HG02885 (cell line): Measurements from ENCODE around the gene EVA1A.

ENCODE experiments used
- ATAC-seq: cut with Tn5 transposase; IDR thresholded peaks from one replicate; pipeline ENCODE4 v1.9.1; 2021; ENCODE audit warnings: mild to moderate bottlenecking; ENCODE audit not compliant: unreplicated experiment, poor library complexity

The EVA1A gene

DNA sequence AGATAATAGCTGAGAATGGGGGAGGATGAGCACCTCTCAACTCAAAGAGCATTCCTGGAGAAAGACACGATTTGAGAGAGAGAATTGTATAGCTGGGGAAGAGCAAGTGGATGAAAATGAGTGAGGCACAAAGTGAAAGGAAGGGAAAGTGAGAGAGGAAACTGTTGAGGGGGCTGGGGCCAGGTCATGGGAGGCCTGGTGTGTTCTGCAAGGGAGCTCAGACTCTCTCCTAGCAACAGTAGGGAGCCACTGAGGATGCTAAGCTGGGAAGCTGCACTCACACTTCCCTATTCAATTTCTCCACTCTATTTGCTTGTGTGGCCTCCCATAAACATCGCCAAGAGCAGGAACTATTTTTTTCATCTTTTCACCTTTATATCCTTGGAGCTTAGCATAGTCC is 14.8 kb downstream of the EVA1A start:
- ATAC-seq: no peak

DNA sequence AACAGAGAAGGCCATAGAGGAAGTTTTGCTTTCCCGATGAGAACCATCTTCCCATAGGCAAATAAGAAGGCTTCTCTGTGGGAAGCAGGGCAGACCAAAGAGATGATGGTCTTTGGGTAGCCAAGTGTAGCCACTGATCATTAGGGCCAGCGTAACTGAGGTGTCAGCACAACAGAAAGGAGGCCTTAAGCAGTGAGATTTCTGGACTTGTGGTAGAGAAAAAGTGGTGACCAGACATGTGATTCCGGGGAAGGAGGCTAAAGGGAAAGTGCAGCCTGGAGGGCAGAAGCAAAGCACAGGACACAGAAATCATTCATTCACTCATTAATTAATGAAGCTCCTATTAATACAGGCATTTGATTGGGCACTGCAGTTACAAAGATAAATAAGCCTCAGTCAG is 15.4 kb downstream of the EVA1A start:
- no peak for ATAC-seq

DNA sequence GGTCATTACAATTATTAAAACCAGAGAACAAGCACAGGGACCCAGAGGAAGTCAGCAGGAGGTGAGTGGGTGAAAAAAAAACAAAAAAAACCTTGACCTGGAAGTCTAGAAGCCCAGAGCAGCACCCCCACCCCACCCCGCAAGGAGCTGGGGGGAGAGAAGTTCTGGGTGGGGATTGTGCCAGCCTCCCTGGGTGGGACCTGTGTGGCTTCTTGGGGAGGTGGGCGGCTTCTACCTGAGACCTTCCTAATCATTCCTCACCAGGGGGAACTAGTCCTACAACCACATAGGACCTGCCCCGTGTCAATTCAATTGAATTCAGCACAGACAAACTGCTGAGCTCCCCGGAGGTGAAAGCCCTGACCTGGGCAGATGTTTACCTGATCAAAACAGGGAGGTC is 17.3 kb downstream of the EVA1A start:
- no peak for ATAC-seq

DNA sequence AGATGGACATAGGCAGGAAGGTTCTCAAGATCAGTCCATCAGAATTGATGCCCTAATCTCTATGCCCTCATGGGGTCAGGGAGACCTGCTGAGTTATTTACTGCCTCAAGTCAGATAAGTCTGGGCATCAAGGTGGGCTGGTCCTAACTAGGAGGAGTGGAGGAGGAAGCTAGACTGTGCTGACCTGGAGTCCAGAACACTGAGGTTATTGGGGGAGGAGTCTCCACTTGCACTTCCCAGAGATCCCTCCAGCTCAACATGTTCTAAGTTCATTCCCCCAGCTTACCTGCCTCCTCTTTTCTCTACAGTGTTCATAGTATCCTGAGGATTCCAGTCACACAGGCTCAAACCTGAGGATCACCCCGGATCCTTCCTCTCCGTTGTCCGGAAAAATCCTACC is 19.3 kb downstream of the EVA1A start:
- no peak for ATAC-seq

DNA sequence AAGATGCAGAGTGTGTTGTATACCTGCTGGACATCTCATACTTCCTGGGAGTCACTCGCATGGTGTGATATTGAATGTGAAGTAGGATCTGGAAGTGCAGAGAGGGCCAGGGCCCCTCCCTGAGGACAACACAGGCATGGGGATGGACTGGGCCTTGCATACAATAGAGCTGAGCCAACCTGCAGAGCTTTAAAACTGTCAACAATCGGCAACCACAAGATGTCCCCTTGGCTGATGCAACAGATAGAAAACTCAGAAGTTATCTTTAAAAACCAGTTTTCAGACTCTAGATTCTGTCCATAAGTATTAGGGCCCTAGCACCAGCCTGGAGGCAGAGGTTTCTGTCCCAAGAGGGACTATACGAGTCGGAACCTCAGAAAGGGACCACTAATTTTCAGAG is 19.7 kb downstream of the EVA1A start:
- no peak for ATAC-seq

DNA sequence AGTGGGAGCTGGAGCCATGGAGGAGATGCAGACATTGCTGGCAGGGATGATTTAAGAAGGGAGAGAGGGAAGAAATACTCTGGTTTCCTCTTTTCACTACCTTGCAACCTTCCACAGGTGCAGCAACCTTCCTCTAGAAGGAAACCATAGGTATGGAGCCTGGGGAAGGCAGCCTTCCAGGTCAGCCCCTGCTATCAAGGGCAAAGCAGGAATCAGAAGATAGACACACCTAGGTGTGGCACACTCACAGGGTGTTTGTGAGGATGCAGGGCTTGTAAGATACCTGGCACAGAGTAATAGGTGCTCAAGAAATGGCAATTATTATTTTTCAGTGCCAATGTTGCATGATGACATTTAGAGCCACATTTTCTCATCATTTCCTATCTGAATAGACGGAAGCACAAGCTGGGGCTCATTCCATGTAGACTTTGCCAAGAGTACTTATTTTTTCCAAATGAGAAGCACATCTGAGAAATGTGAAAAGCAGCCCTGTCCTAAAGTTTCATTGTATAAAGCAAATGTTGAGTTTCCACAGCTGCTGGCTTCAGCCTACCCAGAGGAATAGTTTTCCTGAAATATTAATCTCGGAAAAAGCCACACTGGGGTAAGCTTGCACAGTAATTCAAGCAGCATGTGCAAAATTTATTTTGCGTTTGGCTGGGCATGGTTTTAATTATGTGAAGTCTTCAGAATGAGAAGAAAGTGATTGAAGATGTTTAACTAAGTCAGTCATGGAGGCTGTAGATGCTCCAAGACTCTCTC is 20.6 kb downstream of the EVA1A start:
- no peak for ATAC-seq

DNA sequence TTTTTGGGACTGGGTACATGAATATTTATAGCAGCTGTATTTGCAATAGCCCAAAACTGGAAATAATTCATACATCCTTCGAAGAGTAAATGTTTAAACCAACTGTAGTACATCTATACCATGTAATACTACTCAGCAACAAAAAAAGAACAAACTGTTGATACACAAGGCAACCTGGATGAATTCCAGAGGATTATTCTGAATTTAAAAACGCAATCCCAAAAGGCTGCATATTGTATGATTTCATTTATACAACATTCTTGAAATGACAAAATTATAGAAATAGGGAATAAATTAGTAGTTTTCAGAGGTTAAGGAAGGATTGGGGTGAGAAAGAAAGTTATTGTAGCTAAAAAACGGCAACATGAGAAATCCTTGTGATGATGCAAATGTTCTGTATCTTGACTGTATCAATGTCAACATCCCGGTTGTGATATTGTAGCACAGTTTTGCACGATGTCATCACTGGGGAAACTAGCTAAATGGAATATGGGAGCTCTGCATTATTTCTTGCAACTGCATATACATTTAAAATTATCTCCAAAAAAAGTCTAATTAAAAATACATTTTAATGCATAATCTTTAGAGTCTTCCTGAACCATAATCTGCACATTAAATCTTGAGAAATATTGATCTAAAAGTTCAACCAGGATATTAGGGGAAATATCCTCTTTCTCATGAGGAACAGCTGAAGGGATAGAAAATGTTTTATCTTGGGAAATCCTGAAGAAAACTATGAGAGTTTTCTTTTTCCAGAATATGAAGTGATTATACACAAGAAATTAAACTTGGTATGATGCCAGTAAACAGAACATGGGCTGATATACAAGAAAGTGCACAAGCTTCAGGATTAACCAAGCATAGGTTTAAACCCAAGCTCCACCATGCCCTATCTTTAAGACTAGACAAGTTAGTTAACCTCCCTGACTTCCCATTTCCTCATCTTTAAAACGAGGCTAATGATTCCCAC is 21.9 kb downstream of the EVA1A start:
- no peak for ATAC-seq

DNA sequence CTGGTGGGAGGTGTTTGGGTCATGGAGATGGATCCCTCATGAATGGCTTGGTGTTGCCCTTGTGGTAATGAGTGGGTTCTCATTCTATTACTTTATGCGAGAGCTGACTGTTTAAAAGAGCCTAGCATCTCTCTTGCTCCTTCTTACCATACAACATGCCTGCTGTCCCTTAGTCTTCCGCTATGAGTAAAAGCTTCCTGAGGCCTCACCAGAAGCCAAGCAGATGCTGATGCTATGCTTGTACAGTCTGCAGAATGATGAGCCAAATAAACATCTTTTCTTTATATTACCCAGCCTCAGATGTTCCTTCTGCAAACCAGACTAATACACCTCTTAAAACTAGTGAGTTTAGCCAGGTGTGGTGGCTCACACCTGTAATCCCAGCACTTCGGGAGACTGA is 23.1 kb downstream of the EVA1A start:
- no peak for ATAC-seq

DNA sequence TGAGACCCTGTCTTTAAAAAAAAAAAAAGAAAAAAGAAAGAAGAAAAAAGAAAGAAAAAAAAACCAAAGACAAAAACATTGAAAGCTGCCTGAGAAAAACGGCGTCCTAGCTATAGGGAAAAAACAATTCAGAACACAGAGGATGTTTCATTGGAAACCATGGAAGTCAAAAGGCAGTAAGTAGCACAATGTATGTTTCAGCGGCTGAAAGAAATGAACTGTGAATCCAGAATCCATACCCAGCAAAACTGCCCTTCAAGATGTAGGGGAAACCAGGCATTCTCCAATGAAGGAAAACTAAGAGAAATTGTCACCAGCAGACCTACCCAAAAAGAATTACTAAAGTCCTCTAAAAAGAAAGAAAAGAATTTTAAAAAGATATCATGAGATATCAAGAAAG is 27.6 kb downstream of the EVA1A start:
- no peak for ATAC-seq

DNA sequence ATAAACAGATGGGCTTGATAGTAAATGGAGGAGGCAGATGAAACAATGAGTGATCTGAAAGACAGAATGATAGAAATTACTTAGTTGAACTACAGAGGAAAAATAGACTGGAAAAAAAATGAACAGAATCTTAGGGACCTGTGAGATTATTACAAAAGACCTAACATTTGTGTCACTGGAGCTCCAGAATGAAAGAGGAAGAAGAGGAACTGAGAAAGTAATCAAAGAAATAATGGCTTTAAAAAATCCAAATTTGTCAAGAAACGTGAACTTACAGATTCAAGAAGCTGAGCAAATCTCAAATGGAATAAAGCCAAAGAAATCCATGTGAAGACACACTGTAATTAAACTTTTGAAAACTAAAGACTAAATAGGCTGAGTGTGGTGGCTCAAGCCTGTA is 28.3 kb downstream of the EVA1A start:
- no peak for ATAC-seq

DNA sequence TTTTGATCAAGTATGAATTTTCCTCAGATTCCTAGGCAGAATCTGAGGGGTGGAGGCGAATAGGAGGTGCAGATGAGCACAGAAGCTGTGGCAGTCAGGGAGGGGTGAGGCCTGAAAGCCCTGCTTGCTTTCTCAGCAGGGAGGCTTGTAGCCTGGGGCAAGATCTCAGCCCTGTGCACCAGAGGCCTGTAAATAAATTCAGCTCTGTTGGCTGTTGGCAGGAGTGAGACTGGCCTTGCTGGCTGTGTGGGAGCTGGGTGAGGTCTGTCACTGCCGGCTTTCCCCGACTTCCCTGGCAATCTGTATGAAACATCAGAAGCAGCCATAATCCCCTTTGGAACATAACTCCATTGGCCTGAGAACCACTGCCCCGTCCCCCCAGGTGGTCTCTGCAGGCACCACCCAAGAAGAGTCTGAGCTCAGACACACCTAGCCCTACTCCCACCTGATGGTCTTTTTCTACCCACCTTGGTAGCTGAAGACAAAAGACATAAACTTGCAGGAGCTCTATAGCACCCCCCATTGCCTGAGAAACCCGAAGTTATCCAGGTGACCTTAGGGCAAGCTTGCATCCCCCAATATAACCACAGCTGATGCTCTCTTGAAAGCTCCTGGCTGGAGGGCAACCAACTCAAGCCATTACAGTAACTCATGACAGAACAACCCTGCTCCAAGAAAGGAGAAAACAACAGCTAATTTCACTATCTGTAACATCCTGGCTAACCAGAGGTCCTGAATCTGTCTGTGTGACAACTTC is 32.3 kb downstream of the EVA1A start:
- no peak for ATAC-seq

DNA sequence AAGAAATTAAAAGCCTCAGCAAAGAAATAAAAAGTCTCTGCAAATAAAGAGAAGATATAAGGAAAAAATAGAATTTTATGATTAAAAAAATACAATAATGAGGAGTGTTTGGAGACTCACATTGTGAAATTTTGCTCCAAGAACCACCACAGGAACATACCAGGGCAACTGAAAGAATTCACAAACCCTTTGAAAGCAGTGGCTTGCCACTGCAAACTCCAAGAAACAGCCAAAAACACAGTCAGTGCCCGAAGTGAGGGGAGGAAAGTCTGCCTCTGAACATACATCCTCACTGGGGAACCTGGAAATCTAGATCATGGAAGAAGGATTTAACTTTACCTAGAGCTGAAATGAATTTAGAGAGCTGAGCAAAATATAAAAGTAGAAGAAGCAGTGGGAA is 33.1 kb downstream of the EVA1A start:
- no peak for ATAC-seq

DNA sequence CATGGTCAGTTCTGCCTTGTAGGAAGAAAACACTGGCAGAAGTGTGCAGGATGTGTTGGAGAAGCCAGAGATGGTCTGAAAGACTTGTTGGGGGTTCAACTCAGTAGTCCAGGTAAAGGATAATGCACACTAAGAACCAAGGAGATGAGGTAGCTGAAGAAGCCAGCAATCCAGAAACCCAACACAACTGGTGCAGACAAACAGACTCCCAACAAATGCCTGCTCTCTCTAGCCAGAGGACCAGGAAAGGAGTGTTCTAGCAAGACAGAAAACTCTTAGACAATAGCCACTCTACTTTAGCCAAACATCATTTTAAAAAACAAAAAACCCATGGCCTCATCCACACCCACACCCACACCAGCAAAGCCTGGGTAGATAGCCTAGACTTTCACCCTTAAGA is 33.9 kb downstream of the EVA1A start:
- no peak for ATAC-seq

DNA sequence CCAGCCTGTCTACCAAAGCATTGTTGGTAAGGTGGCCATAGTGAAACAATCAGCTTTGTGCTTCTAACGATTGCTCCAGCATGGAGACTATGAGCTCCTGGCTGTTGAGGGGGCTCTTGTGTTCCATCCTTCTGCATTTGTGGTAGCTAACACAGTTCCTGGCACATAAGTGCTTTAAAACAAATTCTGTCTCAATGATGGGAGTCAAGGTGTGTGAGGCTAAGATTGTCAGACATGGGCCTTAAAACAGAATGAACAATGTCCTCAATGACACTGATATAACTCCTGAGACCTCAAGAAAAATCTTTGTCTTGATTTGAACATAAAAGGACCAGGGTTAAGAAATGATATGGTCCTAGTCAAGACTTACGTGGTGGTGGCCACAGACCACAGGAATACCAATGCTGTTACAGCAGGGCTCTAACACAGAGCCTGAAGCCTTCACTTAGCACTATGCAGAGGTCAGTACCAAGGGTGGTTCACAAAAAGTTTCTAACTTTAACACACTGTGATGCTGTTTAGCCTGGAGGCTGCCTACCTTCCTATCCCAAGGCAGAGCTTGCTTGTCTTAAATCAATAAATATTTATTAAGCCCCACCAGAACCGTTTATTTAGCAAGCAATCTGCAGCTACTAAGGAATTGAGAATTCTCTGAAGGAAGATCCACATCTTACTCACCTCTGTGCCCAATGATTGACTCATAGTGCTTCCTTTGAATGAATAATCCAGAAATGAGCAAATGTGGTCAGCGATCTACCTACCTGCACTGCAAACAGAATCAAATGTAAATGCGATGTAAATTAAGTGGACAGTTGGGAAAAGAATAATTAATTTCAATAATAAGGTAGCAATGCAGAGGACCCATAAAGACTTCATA is 35.1 kb downstream of the EVA1A start:
- ATAC-seq: no peak

DNA sequence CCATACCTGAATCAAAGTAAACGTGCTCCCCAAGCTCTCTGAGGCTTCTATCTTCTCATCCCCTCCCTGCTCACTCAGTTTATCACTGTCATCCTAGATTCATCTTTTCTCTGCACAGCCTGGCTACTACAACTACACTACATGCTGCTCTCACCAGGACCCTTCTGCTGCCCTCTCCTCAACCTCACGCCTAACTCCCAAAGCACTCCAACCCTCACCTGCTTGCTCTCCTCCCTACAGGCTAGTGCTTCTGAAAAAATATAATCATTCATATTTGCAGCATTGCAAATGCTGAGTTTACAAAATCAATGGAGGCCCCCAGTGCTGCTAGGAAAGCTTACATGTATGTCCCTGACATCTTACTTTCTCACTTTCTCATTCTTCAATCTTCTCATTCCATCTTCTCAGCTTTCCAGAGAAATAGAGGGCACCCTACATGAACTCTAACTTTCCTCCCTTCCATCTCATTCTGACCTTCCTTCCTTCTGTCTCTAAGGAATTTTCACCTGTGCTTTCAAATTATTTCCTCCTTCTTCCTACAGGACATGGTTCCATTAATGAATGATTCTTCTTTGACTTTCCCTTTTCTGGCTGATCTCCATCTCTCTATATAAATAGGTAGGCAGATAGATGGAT is 36.3 kb downstream of the EVA1A start:
- ATAC-seq: no peak

DNA sequence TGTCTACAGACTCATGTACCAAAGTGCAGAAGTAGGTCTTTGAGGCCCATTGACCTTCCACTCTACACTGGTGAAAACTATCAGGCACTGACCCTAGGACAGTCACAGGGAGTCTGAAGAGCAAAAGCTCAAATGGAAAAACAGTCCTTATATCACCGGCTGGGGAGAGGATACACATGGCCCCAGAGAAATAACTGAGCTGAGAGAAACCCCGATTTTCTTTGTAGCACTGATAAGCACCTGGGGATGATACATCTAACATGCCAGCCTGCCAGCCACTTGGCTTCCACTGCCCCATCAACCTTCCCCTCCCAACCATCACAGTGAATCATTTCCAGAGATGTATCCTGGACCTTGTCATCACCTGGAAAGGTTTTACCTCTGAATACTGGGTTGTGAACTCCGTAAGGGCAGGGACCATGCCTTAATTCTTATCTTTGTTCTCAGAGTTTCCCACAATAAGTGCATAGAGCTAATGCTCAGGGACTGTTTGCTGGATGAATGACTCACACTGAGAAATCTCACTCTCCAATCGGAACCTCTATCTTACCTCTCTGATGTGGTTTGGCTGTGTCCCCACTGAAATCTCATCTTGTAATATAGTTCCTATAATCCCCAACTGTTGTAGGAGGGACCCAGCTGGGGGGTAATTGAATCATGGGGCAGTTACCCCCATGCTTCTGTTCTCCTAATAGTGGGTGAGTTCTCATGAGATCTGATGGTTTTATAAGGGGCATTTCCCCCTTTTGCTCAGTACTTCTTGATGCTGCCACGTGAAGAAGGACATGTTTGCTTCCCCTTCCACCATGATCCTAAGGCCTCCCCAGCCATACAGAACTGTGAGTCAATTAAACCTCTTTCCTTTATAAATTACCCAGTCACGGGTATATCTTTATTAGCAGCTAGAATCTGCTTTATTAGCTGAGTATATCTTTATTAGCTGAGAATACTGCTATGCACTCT is 37.1 kb downstream of the EVA1A start:
- peak; percentile 90 for ATAC-seq

DNA sequence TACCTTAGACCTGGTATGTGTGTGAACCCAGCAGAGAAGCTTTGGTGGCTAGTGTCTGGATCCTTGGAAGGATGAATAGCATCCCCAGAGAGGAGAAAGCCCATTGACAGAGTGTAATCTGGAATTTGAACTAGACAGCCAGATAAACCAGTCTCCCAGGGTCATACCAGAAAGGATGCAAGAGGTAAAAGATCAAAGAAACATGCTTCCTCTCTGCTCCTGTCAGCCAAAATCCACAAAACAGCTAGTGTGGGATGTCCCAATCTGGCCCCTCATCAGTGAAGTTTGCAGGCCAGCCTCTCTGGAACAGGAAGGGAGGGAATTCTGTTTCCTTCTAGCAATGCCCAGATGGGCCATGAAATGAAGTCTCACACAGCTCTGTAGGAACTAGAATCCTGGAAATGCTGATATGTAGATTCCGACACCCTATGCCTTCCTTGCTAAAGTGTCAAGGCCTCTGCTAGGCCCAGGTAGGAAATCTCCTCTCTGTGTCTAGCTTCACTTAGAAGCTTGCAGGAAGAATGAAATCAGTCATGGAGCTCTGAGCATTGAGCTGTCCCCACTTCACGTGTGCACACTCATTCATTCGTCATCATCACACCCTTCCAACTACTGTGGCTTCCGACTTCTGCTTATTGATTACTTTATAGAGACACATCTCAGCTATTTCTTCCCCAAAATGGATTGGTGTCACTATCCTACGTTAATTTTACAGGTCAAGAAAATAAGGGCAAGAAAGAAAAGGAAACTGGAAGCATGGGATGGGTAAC is 38.0 kb downstream of the EVA1A start:
- ATAC-seq: no peak
